Osteocyte (in vitro differentiated cells): ENCODE measurements around the gene WDR1. TPM values are rescaled to one million over a fixed set of nuclear protein-coding genes. Genes with fewer than 3 reads are reported as not detected.

Experiments used
- DNase-seq: peaks from one replicate; pipeline ENCODE4 v3.0.0; 2021; ENCODE audit warnings: mixed read lengths; ENCODE audit not compliant: unreplicated experiment; ENCODE audit errors: extremely low spot score
- H3K27ac Mint-ChIP-seq: one replicate; pipeline ENCODE4 v1.8.0; 2021; ENCODE audit warnings: mild to moderate bottlenecking, mixed read lengths; ENCODE audit not compliant: unreplicated experiment
- H3K27me3 Mint-ChIP-seq: one replicate; pipeline ENCODE4 v1.8.0; 2021; ENCODE audit warnings: mixed read lengths; ENCODE audit not compliant: unreplicated experiment
- H3K36me3 Mint-ChIP-seq: one replicate; pipeline ENCODE4 v1.8.0; 2021; ENCODE audit warnings: mixed read lengths; ENCODE audit not compliant: unreplicated experiment
- H3K4me1 Mint-ChIP-seq: one replicate; pipeline ENCODE4 v1.8.0; 2021; ENCODE audit warnings: mixed read lengths; ENCODE audit not compliant: unreplicated experiment
- H3K4me3 Mint-ChIP-seq: one replicate; pipeline ENCODE4 v1.8.0; 2021; ENCODE audit warnings: mild to moderate bottlenecking, moderate library complexity, mixed read lengths; ENCODE audit not compliant: unreplicated experiment
- H3K9me3 Mint-ChIP-seq: one replicate; pipeline ENCODE4 v1.8.0; 2021; ENCODE audit warnings: mixed read lengths; ENCODE audit not compliant: unreplicated experiment
- total RNA-seq: library from RNA; stranded (reverse); gene quantifications from 2 replicates; pipeline ENCODE4 v1.2.1, GENCODE V29; 2021
- TF ChIP-seq, protein P1 (sequence below): fragments of 200-600 bp; sonication (generic); IDR thresholded peaks from 2 replicates; pipeline ENCODE4 v1.5.0; 2021; ENCODE audit warnings: antibody characterized with exemption, mild to moderate bottlenecking, moderate library complexity

The WDR1 gene
- total RNA-seq, 1 donor from 2014 or later = 537 TPM

- H3K4me3 Mint-ChIP-seq = peak overlapping the region; percentile 92
Measured at GRCh38 chr4:10113362-10114047, 3.1 kb downstream of the WDR1 start.

DNA sequence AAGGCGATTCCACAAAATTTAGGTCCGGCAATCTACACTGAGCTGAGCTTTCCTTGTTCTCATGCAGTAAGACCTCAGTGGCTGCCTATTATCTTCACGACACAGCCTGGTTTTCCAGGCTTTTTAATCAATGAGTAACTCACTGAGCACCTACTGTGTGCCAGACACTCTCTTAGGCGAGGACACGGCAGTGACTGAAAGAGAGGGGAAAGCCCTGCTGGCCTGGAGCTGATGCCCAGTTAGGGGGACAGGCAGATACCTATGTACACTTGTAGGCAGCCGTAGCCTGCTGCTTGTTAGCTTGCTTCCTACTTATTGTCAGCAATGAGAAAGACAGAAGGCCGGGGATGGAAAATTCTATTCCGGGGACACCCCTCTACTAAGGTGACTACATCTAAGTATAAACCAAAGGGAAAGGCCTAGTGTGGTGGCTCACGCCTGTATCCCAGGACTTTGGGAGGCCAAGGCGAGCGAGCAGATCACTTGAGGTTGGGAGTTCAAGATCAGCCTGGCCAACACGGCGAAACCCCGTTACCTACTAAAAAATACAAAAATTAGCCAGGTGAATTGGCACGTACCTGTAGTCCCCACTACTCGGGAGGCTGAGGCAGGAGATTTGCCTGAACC, 3.8 kb downstream of the WDR1 start:
- Mint-ChIP-seq H3K27ac (peak overlapping the region; percentile 71), H3K27me3 (no peaks in the 10 kb centered on the region), H3K4me3 (no peak overlapping the region), H3K9me3 (no peaks in the 10 kb centered on the region), H3K4me1 (peaks cover 89% of the 10 kb centered on the region), H3K36me3 (peaks cover 59% of the 10 kb centered on the region)
- TF ChIP-seq, protein P1, sequence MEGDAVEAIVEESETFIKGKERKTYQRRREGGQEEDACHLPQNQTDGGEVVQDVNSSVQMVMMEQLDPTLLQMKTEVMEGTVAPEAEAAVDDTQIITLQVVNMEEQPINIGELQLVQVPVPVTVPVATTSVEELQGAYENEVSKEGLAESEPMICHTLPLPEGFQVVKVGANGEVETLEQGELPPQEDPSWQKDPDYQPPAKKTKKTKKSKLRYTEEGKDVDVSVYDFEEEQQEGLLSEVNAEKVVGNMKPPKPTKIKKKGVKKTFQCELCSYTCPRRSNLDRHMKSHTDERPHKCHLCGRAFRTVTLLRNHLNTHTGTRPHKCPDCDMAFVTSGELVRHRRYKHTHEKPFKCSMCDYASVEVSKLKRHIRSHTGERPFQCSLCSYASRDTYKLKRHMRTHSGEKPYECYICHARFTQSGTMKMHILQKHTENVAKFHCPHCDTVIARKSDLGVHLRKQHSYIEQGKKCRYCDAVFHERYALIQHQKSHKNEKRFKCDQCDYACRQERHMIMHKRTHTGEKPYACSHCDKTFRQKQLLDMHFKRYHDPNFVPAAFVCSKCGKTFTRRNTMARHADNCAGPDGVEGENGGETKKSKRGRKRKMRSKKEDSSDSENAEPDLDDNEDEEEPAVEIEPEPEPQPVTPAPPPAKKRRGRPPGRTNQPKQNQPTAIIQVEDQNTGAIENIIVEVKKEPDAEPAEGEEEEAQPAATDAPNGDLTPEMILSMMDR = no peak
- no peak for DNase-seq

More at GRCh38 chr4:10113362-10114047, 3.1 kb downstream of the WDR1 start:
- DNase-seq = no peak
- Mint-ChIP-seq H3K27me3 (no peaks in the 10 kb centered on the region), H3K9me3 (no peaks in the 10 kb centered on the region), H3K27ac (peak overlapping the region; percentile 71), H3K4me1 (peaks cover 89% of the 10 kb centered on the region), H3K36me3 (peaks cover 54% of the 10 kb centered on the region)
- TF ChIP-seq, protein P1 = no peak

GRCh38 chr4:10111067-10111801, 5.4 kb downstream of the WDR1 start:
- peaks cover 95% of the 10 kb centered on the region for H3K4me1 Mint-ChIP-seq
- no peaks in the 10 kb centered on the region for H3K9me3 Mint-ChIP-seq
- no peaks in the 10 kb centered on the region for H3K27me3 Mint-ChIP-seq
- TF ChIP-seq, protein P1 = no peak
- peaks cover 59% of the 10 kb centered on the region for H3K36me3 Mint-ChIP-seq
- H3K4me3 Mint-ChIP-seq = no peak overlapping the region
- H3K27ac Mint-ChIP-seq = peak overlapping the region; percentile 71
- no peak for DNase-seq

- peaks cover 99% of the 10 kb centered on the region for H3K4me1 Mint-ChIP-seq
- no peaks in the 10 kb centered on the region for H3K27me3 Mint-ChIP-seq
- H3K27ac Mint-ChIP-seq = peak overlapping the region; percentile 93
- DNase-seq = no peak
- no peaks in the 10 kb centered on the region for H3K9me3 Mint-ChIP-seq
- H3K4me3 Mint-ChIP-seq = no peak overlapping the region
- TF ChIP-seq, protein P1 = no peak
- peaks cover 56% of the 10 kb centered on the region for H3K36me3 Mint-ChIP-seq
Measured at GRCh38 chr4:10109995-10110670, 6.5 kb downstream of the WDR1 start.
